Parathyroid adenoma (tissue), 2 donors: ENCODE measurements around the gene SLC10A1.

Experiments
- H2AFZ ChIP-seq: fragments of 300-600 bp; sonication (generic); one replicate; pipeline ENCODE4 v1.7.0; 2017; ENCODE audit warnings: antibody characterized with exemption, mild to moderate bottlenecking
- H3K27ac ChIP-seq: fragments of 300-600 bp; sonication (generic); one replicate; pipeline ENCODE4 v1.7.0; 2017
- H3K27me3 ChIP-seq: fragments of 300-600 bp; sonication (generic); one replicate; pipeline ENCODE4 v1.7.0; 2017; ENCODE audit warnings: low read length; ENCODE audit not compliant: control insufficient read depth, insufficient read depth
- H3K36me3 ChIP-seq: fragments of 300-600 bp; sonication (generic); one replicate; pipeline ENCODE4 v1.7.0; 2017; ENCODE audit warnings: low read length; ENCODE audit not compliant: control insufficient read depth, insufficient read depth
- H3K4me1 ChIP-seq: fragments of 300-600 bp; sonication (generic); one replicate; pipeline ENCODE4 v1.7.0; 2017; ENCODE audit warnings: control low read depth
- H3K4me2 ChIP-seq: fragments of 300-600 bp; sonication (generic); one replicate; pipeline ENCODE4 v1.7.0; 2017; ENCODE audit warnings: low read length
- H3K4me3 ChIP-seq: fragments of 300-600 bp; sonication (generic); one replicate; pipeline ENCODE4 v1.7.0; 2017; ENCODE audit warnings: low read depth, low read length
- H3K79me2 ChIP-seq: fragments of 300-600 bp; sonication (generic); one replicate; pipeline ENCODE4 v1.7.0; 2017; ENCODE audit warnings: control low read depth
- H3K9ac ChIP-seq: fragments of 300-600 bp; sonication (generic); one replicate; pipeline ENCODE4 v1.7.0; 2017; ENCODE audit warnings: mild to moderate bottlenecking
- H3K9me3 ChIP-seq: fragments of 300-600 bp; sonication (generic); one replicate; pipeline ENCODE4 v1.7.0; 2017; ENCODE audit warnings: low read length; ENCODE audit not compliant: control insufficient read depth
- CTCF ChIP-seq: fragments of 300-600 bp; sonication (generic); IDR thresholded peaks from one replicate; pipeline ENCODE4 v1.7.0; 2017; ENCODE audit warnings: antibody characterized with exemption, mild to moderate bottlenecking
- donor health status: primary hyperparathyroidism.

Gene SLC10A1

DNA sequence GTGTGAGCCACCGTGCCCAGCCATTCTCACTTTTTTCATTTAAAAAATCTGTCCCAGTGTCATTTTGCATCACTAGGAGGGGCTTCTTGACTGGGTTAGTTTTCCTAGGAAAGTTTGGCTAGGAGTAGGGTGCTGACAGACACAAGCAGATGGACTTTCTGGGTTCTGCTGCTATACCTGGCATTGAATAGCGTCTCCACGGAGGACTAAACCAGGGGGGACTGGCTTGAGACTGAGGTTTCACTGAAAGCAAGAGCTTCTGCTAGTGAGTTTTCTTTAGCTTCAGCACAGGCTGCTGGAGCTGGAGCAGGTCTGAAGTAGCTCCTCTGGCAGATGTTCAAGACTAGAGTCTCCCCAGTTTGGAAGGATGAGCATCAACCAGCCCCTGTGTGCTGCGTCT, 1.4 kb downstream of the SLC10A1 start:
- no peaks in the 10 kb centered on the region for H3K79me2 ChIP-seq
- no peak overlapping the region for H3K27ac ChIP-seq
- no peak overlapping the region for H2AFZ ChIP-seq
- H3K9me3 ChIP-seq = no peaks in the 10 kb centered on the region
- no peaks in the 10 kb centered on the region for H3K27me3 ChIP-seq
- H3K9ac ChIP-seq = no peak overlapping the region
- no peak overlapping the region for H3K4me2 ChIP-seq
- H3K4me3 ChIP-seq = no peak overlapping the region
- TF ChIP-seq CTCF = no peak
- H3K4me1 ChIP-seq = no peaks in the 10 kb centered on the region
- no peaks in the 10 kb centered on the region for H3K36me3 ChIP-seq

DNA sequence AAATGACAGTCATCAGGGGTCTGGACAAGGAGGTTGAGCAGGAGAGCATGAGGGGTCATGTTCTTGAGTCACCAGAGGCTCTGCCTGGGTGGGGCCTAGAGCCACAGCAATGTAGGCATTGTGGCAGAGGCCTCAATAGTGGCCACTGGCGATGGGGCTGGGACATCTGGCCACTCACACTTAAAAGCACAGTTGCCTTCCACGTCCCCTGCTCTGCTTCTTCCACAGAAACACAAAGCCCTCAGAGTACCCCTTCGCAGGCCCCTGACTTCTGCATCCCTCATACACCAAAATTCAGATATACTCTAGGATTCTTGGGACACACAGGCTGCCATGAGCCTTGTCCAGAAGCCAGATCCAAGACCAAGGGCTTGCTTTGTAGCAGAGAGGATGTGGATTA, 2.2 kb downstream of the SLC10A1 start:
- no peak overlapping the region for H2AFZ ChIP-seq
- no peaks in the 10 kb centered on the region for H3K9me3 ChIP-seq
- H3K79me2 ChIP-seq = no peaks in the 10 kb centered on the region
- no peak overlapping the region for H3K4me3 ChIP-seq
- no peak overlapping the region for H3K9ac ChIP-seq
- no peak overlapping the region for H3K27ac ChIP-seq
- H3K36me3 ChIP-seq = no peaks in the 10 kb centered on the region
- H3K4me1 ChIP-seq = no peaks in the 10 kb centered on the region
- TF ChIP-seq CTCF = no peak
- no peak overlapping the region for H3K4me2 ChIP-seq
- H3K27me3 ChIP-seq = no peaks in the 10 kb centered on the region

GRCh38 chr14:69792887-69793421, 4.1 kb downstream of the SLC10A1 start:
- no peak for TF ChIP-seq CTCF
- Histone ChIP-seq H3K4me2 (no peak overlapping the region), H3K9ac (no peak overlapping the region), H3K27me3 (no peaks in the 10 kb centered on the region), H3K9me3 (no peaks in the 10 kb centered on the region), H3K79me2 (no peaks in the 10 kb centered on the region), H2AFZ (no peak overlapping the region), H3K4me3 (no peak overlapping the region), H3K27ac (no peak overlapping the region), H3K36me3 (no peaks in the 10 kb centered on the region), H3K4me1 (no peaks in the 10 kb centered on the region)

GRCh38 chr14:69789118-69789640, 7.9 kb downstream of the SLC10A1 start:
- H3K4me2 ChIP-seq = no peak overlapping the region
- no peak for TF ChIP-seq CTCF
- no peak overlapping the region for H3K4me3 ChIP-seq
- H3K27ac ChIP-seq = no peak overlapping the region
- H3K36me3 ChIP-seq = no peaks in the 10 kb centered on the region
- no peaks in the 10 kb centered on the region for H3K79me2 ChIP-seq
- no peaks in the 10 kb centered on the region for H3K4me1 ChIP-seq
- no peaks in the 10 kb centered on the region for H3K27me3 ChIP-seq
- H3K9ac ChIP-seq = no peak overlapping the region
- H3K9me3 ChIP-seq = no peaks in the 10 kb centered on the region
- no peak overlapping the region for H2AFZ ChIP-seq

- H3K9ac ChIP-seq = no peak overlapping the region
- H3K27me3 ChIP-seq = no peaks in the 10 kb centered on the region
- no peaks in the 10 kb centered on the region for H3K79me2 ChIP-seq
- no peak overlapping the region for H3K27ac ChIP-seq
- H3K9me3 ChIP-seq = no peaks in the 10 kb centered on the region
- H3K36me3 ChIP-seq = no peaks in the 10 kb centered on the region
- no peak overlapping the region for H3K4me3 ChIP-seq
- H3K4me2 ChIP-seq = no peak overlapping the region
- TF ChIP-seq CTCF = no peak
- H3K4me1 ChIP-seq = no peaks in the 10 kb centered on the region
- H2AFZ ChIP-seq = no peak overlapping the region
Measured at GRCh38 chr14:69786603-69787002, 10.4 kb downstream of the SLC10A1 start.
